PC-9 (cell line): ENCODE results near the gene CFH.

Experiments used
- CTCF ChIP-seq: fragments of 200-600 bp; sonication (generic); conservative IDR thresholded peaks from 2 replicates; pipeline ENCODE4 v1.6.1; 2017; ENCODE audit warnings: mixed run types, antibody characterized with exemption, mild to moderate bottlenecking, moderate library complexity
- EZH2 ChIP-seq: fragments of 200-600 bp; sonication (generic); IDR thresholded peaks from 2 replicates; pipeline ENCODE4 v1.8.0; 2017; ENCODE audit warnings: antibody characterized with exemption, low read depth

GRCh38 chr1:196638466-196638865, 13.4 kb upstream of the CFH start:
- TF ChIP-seq CTCF (no peak), EZH2 (no peak)
